ENCODE results near the gene SERPINB10.

Gene SERPINB10

GRCh38 chr18:63881851-63882250, 25.9 kb upstream of the SERPINB10 start:
- peak; percentile 42 for DNase-seq (ENCODE audit: low read depth)

GRCh38 chr18:63882333-63883141, 25.2 kb upstream of the SERPINB10 start:
- no peak overlapping the region for H3K4me3 ChIP-seq (ENCODE audit: low read depth, low read length)
- TF ChIP-seq CTCF (conservative IDR thresholded peaks at IDR 0.05; ENCODE audit: low read depth, low read length) = no peak
- DNase-seq (ENCODE audit: low read depth) = peak; percentile 93

More at GRCh38 chr18:63881851-63882250, 25.9 kb upstream of the SERPINB10 start:
- H3K4me3 ChIP-seq (ENCODE audit: low read depth, low read length) = no peak overlapping the region
- no peak for TF ChIP-seq CTCF (conservative IDR thresholded peaks at IDR 0.05; ENCODE audit: low read depth, low read length)

- DNase-seq (ENCODE audit: low read depth) = peak; percentile 23
- no peak overlapping the region for H3K4me3 ChIP-seq (ENCODE audit: low read depth, low read length)
- no peak for TF ChIP-seq CTCF (conservative IDR thresholded peaks at IDR 0.05; ENCODE audit: low read depth, low read length)
Measured at GRCh38 chr18:63883617-63884016, 24.1 kb upstream of the SERPINB10 start.

GRCh38 chr18:63887424-63887823, 20.3 kb upstream of the SERPINB10 start, which contains the start of gene SERPINB2:
SERPINB2 (plus strand) TSS chr18:63887705; CDS start chr18:63891445, 3,740 bp downstream.
- no peak for TF ChIP-seq CTCF (conservative IDR thresholded peaks at IDR 0.05; ENCODE audit: low read depth, low read length)
- no peak for DNase-seq (ENCODE audit: low read depth)
- H3K4me3 ChIP-seq (ENCODE audit: low read depth, low read length) = no peak within 1 kb of the TSS

GRCh38 chr18:63888470-63889190, 19.1 kb upstream of the SERPINB10 start:
- TF ChIP-seq CTCF (conservative IDR thresholded peaks at IDR 0.05; ENCODE audit: low read depth, low read length) = no peak
- no peak overlapping the region for H3K4me3 ChIP-seq (ENCODE audit: low read depth, low read length)
- DNase-seq (ENCODE audit: low read depth) = no peak

- no peak for DNase-seq (ENCODE audit: low read depth)
- H3K4me3 ChIP-seq (ENCODE audit: low read depth, low read length) = no peak overlapping the region
- no peak for TF ChIP-seq CTCF (conservative IDR thresholded peaks at IDR 0.05; ENCODE audit: low read depth, low read length)
Measured at GRCh38 chr18:63889626-63890025, 18.1 kb upstream of the SERPINB10 start.

Data from choroid plexus epithelial cell (primary cell).